ENCODE measurements around the gene ZNRF3.

- TF ChIP-seq CTCF (IDR thresholded peaks at IDR 0.05; ENCODE audit: insufficient read depth, low read depth, low read length) (no peak), EZH2 (IDR thresholded peaks at IDR 0.05; ENCODE audit: insufficient read depth, low read length) (no peak)
Observed at GRCh38 chr22:28969401-28970168, 86.2 kb downstream of the ZNRF3 start.
